Glomerular endothelial cell (primary cell): ENCODE data around the gene NGRN. TPM values are rescaled to one million over a fixed set of nuclear protein-coding genes. Genes with fewer than 3 reads are reported as not detected.

Experiments used
- DNase-seq: peaks from one replicate; pipeline ENCODE4 v3.0.0-alpha.2; 2011; ENCODE audit warnings: low read depth, low spot score; ENCODE audit errors: extremely low read depth
- total RNA-seq: library from RNA; depleted of rRNA; stranded (reverse); fragments of >200 nt; gene quantifications from 2 replicates; pipeline ENCODE4 v1.2.3, GENCODE V29; 2015

NGRN gene
- total RNA-seq, 1 donor from 2014 or later: 64.9 TPM

GRCh38 chr15:90307661-90308060 is 42.2 kb downstream of the NGRN start:
- no peak for DNase-seq

DNA sequence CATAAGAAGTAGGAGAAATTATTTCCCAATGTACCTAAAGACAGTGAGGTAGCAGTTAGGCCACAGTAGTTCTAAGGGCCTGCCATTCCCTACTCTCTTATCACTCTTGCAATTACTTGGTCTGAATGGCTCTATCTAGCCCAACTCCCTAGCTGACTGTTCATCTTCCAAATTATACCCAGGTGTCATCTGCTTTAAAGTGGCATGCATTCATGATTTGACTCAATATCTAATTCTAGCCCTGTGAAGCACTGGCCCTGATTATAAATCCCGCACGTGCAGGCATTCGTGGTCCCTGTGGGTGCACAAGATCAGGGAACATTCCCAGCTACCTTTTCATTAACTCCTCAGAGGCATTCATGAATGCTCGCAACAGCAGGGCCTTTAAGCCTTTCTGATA is 43.5 kb downstream of the NGRN start:
- no peak for DNase-seq

DNA sequence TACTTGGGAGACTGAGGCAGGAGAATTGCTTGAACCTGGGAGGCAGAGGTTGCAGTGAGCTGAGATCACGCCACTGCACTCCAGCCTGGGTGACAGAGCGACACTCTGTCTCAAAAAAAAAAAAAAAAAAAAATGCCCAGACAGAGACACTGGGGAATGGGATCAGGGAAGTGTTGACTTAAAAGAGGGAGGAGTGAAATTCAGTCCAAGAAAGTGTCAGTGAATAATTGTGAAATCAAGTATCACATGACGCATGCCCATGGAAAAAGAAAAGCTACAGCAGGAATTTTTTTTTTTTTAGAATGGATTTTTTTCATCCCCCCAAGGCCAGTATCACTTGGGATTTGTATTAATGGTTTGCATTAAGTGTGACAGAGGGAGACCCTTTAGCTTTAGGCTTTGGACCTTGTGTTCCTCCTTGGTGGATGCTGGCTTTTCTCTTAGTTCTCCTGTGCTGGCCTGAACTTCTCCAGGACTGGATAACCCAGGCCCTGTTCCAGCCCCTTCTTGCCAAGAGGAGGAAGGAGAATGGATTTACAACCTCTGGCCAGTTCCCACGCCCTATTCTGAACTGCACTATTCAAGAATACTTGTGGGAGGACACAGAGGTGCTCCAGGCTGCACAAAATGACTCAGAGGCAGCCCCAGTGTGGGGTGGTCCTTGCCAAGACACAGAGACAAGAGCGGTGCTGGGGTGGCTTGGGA is 50.0 kb downstream of the NGRN start:
- no peak for DNase-seq

DNA sequence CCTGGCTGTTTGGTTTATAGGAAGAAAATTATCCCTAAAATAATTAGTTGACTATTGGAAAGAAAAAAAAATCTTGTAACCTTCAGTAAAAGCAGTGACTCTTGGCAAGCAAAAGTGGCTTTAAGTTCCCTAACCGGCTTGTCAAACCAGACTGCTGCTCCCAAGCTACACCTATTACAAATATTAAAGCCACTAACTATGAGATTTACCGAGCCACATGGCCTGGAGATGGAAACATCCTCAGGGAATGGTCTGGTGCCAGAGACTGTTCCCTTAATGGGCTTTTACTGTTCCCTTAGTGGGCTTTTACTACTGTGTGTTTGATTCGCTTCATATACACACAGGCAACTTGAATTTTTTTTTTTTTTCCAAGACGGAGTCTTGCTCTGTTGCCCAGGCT is 50.7 kb downstream of the NGRN start:
- DNase-seq: no peak

GRCh38 chr15:90318591-90318990 is 53.1 kb downstream of the NGRN start:
- DNase-seq: no peak

DNA sequence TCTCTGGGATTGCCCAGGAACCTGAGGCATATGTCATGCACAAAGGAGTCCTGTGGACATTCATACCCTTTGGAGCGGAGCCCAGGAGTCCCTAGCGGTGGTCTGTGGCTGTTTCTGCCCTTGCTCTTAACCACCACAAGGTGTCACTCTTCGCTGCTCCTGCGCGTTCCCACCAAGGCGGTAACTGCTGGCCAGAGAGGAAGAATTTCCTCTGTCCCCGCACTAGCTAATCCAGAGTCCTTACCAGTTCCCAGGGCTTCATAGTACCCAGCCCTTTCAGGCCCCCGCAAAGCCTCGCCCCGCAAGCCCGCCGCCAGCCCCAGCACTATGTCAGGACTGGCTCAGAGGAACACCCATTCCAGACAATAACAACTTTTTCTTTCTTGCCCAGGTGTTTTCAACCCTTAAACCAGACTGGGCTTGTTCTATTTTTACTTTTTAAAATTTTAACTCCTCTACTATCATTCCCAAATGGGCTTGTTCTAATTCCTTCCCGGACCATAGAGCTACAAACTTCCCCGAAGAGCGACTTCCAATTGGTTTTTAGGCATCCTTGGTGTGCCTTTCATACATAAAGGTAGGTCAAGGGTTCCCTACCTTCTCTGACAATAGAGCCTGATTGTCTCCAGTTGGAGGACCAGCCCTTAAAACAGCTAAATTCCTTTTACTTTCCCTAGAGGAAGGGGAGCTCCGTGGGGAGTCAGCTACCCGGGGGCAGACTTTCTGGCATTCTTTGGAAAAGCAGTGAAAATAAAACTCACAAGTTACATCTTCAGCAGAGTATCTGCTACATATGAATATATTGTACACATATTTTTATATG is 54.8 kb downstream of the NGRN start:
- DNase-seq: peak; percentile 78

GRCh38 chr15:90320885-90321278 is 55.4 kb downstream of the NGRN start:
- DNase-seq: no peak

Other genes starting within 250 kb of the NGRN start
- gene IDH2, start 163.2 kb upstream of the NGRN start, total RNA-seq: 88.2 and 116 TPM in 2 replicates
- gene SEMA4B, start 64.3 kb upstream of the NGRN start, total RNA-seq: 16.3 and 16.7 TPM in 2 replicates
- 36.3 and 44.9 TPM in 2 replicates for gene CIB1, start 31.7 kb upstream of the NGRN start, total RNA-seq
- 12.4 and 16.4 TPM in 2 replicates for gene GDPGP1, start 31.5 kb upstream of the NGRN start, total RNA-seq
- gene TTLL13, start 16.1 kb upstream of the NGRN start, total RNA-seq: not detected in 2 replicates
- gene ZNF774, start 86.6 kb downstream of the NGRN start, total RNA-seq: 1.3 and 1.6 TPM in 2 replicates
- 292 and 350 TPM in 2 replicates for gene IQGAP1, start 122.6 kb downstream of the NGRN start, total RNA-seq